HG03280 (cell line): ENCODE data around the gene ATP6V0E2.
A peak's percentile ranks its signal among the peaks of the same experiment; 100 is the strongest.
"Not testable (repeated sequence)": the region's sequence is repeated elsewhere in the genome, so short reads cannot be mapped to it uniquely, and the experiment has no call there.

Experiments used
- ATAC-seq: cut with Tn5 transposase; IDR thresholded peaks from one replicate; pipeline ENCODE4 v1.9.1; 2021; ENCODE audit warnings: mild to moderate bottlenecking, moderate library complexity; ENCODE audit not compliant: unreplicated experiment

Gene ATP6V0E2

DNA sequence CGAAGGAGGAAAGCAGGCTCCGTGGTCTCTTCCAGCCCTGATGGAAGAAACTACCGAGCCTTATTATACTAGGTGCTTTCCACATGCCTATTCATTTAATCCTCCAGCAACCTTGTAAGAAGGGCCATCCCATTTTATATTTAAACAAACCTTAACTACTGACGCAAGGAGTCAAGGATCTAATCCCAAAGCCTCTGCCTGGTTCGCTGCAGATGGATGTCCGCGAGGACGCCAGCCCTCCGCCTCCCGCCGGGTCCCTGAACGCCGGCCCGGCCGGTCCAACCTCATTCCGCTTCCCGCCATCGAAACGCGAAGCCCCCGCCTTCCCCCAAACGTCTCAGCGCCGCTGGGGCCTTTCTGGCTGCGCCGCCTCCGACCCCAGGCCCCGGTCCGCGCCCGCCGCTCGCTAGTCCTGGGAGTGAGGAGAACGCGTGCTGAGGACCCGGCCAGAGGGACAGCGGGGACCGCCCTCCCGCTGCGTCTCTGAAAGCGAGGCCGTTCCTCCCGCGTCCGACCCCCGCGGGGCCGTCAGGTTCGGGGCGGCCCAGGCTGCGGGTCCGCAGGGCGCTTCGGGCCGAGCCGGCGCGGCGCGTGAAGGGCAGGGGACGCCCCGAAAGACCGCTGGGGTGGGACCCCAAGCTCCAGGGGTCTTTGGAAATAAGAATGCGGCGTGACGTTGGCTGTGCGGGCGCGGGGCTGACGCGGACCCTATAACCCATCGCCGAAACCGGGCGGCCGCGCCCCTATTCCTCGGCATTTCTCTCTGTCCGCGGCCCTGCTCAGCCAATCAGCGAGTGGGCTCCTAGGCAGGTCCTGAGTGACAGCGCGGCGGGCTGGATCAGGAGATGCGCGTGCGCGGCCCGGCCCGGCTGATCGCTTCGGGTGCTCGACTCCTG lies at the start of gene ATP6V0E2:
TSS of gene ATP6V0E2 (plus strand) at position 896 of the 896 bp plus-strand sequence. CDS start 97 bp downstream, outside the sequence.
- ATAC-seq: peak; percentile 93

DNA sequence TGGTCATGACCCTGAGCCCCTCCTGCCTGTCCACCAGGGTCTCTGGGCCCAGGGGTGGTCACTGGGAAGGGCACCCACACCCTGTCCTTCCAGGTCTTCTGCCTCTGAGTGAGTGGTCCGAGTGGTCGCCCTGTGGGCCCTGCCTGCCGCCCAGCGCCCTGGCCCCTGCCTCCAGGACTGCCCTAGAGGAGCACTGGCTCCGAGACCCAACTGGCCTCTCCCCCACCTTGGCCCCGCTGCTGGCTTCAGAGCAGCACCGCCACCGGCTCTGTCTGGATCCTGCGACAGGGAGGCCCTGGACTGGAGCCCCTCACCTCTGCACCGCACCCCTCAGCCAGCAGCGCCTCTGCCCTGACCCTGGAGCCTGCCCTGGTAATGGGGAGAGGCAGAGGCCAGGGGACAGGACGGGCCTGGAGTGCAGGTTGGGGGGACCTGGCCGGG lies 49.4 kb upstream of the ATP6V0E2 start:
- no peak for ATAC-seq

DNA sequence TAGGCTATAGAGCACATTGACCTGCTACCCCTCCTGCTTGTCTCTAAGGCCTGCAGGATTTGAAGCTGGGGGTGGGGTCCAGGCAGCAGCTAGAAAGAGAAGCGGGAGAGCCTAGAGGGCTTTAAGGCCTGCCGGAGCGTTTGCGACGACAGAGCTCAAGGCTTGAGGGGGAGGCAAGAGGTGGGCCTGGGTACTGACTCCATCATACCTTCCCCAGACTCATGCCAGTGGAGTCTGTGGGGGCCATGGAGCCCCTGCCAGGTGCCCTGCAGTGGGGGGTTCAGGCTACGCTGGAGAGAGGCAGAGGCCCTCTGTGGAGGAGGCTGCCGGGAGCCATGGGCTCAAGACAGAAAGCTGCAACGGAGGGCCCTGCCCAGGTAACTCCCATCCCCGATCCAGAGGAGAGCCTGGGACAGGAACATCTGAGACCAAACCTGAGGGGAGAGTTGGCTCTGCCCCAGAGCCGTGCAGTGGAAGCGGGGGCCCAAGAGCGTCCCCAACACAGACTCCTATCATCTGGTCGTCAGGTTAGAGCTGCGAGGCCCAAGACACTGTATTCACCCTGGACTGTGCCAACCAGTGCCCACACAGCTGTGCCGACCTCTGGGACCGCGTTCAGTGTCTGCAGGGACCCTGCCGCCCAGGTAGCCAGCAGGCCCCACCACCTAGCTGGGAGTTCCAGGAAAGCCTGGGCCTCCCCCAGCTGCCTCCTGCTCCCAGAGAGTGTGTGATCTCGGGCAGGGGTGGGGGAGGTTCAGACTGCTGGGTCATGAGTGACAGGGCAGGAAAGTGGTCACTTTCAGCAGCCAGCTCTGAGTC lies 48.8 kb upstream of the ATP6V0E2 start:
- no peak for ATAC-seq

DNA sequence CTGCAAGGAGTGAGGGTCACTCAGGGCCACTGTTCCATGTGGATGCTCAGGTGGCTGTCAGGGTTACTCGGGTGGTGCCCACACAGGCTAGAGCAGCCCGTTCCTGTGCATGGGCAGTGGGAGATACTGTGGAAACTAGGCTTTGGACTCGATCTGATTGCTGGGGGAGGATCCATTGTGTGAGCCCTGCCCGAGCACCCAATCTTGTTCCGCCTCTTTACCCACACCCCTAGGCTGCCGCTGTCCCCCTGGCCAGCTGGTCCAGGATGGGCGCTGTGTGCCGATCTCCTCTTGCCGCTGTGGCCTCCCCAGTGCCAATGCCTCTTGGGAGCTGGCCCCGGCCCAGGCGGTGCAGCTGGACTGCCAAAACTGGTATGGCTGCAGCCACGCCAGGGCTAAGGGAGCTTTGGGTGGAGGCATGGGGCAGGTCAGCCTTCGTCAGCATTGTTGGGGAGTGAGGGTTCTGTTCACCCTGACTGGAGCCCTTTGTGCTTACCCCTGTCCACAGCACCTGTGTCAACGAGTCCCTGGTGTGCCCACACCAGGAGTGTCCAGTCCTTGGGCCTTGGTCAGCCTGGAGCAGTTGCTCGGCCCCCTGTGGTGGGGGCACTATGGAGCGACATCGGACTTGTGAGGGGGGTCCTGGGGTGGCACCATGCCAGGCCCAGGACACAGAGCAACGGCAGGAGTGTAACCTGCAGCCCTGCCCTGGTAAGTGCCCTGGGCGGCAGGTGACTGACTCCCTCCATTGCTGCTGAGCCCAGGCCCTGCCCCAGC lies 48.0 kb upstream of the ATP6V0E2 start:
- ATAC-seq: no peak

DNA sequence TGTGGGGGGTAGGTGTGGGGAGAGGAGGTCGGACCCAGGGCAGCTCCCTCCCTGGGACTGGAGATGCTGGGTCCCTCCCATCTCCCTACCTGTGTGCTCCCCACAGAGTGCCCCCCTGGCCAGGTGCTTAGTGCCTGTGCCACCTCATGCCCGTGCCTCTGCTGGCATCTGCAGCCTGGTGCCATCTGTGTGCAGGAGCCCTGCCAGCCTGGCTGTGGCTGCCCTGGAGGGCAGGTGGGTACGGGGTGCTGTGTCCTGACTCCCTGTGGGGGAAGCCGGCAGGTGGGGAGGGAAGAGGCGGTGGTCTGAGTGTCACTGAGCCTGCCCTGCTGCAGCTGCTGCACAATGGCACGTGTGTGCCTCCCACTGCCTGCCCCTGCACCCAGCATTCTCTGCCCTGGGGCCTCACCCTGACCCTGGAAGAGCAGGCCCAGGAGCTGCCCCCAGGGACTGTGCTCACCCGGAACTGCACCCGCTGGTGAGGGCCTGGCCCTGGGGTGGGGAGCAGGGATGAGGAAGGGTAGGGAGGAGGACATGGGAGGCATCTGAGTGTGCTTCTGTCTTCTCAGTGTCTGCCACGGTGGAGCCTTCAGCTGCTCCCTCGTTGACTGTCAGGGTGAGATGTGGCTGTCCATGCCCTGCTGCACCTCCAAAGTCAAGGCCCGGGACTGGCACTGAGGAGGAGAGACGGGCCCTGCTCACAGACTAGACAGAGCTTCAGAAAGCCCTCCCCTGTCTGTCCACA lies 47.3 kb upstream of the ATP6V0E2 start:
- no peak for ATAC-seq

DNA sequence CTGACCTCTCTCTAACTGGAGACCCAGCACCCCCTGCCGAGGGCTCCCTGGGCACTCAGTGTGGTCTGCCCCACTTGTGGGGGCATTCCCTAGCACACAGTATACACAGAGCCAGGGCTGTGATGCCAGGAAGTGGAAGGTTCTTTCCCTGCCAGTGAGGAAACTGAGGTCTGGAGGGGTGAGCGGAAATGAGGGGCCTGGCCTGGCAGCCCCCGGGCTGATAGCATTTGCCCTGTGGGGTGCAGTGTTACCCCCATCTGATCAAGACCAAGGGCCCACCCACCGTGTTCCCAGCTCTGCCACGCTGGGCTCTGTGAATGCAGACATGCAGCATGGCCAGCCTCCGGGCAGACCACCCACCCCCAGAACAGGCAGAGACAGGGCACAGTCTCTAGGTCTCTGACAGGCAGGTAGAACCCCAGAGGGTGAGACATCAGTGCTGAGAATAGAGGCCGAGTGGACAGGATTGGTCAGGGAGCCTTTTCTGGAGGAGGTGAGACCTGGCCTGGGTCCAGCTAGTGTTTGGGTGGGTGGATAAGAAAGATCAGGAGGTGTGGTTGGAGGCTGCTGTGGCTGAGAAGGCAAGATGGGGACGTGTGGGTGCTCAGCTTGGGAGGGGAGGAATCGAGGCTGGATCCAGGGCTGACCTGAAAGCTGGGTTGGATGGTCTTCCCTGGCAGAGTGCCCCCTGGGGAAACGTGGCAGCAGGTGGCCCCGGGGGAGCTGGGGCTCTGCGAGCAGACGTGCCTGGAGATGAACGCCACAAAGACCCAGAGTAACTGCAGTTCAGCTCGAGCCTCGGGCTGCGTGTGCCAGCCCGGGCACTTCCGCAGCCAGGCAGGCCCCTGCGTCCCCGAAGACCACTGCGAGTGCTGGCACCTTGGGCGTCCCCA lies 46.4 kb upstream of the ATP6V0E2 start:
- ATAC-seq: no peak

DNA sequence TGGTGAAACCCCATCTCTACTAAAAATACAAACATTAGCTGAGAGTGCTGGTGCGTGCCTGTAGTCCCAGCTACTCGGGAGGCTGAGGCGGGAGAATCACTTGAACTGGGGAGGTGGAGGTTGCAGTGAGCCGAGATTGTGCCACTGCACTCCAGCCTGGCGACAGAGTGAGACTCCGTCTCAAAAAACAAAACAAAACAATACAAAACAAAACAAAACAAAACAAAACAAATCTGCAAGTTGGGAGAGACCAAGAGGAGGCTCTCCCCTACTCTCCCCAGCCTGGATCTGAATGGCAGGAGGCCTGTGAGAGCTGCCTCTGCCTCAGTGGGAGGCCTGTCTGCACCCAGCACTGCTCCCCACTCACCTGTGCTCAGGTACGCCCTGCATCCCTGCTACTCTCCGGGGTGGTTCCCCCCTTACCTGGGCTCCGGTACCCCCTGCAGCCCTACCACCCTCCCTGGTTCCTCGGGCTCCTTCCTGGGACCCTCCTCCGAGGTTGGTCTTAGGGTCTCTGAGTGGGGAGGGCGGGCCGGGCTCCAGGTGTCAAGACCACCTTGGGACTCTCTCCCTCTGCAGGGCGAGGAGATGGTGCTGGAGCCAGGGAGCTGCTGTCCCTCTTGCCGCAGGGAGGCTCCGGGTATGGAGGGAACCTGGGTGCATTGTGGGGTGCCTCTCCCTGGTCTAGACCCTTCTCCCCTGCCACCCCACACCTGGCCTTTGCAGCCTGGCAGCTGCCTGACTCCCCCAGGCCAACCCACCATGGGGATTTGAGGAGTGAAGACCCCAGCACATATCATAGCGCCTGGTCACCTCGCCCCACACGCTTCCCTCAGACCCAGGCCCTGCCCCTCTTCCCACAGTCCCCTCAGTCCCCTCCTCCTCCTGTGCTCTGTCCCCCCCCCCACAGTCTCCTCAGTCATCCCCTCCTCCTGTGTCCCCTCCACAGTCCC lies 45.1 kb upstream of the ATP6V0E2 start:
- ATAC-seq: no peak

DNA sequence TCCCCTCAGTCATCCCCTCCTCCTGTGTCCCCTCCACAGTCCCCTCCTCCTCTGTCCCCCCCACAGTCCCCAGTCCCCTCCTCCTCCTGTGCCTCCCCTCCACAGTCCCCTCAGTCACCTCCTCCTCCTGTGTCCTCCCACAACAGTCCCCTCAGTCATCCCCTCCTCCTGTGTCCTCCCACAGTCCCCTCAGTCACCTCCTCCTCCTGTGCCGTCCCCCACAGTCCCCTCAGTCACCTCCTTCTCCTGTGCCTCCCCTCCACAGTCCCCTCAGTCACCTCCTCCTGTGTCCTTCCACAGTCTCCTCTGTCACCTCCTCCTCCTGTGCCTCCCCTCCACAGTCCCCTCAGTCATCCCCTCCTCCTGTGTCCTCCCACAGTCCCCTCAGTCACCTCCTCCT lies 43.2 kb upstream of the ATP6V0E2 start:
- ATAC-seq: not testable (repeated sequence)

DNA sequence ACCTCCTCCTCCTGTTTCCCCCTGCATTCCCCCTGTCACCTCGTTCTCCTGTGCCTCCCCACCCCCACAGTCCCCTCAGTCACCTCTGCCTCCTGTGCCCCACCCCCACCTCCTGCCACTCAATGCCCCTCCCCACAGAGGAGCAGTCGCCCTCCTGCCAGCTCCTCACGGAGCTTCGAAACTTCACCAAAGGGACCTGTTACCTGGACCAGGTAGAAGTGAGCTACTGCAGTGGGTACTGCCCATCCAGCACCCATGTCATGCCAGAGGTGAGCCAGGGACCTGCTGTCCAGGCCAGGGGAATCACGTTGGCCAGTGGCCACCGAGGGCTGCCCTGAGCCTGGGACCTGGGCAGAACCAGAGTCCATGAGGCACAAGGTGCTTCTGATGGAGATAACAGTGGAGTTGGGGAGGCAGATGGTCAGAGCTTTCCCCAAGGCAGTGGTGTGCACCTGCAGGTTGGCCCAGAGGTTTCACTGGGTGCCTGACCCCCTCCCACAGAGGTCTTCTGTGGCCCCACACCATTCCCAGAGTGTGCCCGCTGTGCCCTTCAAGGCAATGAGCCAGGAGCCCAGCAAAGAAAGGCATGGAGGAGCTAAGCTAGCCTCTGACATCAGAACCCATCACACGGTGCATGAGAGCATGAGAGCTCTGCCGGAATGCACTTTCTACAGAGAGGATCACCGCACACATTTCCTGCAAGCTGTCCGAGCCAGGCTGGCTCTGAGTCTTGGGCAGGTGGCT lies 42.6 kb upstream of the ATP6V0E2 start:
- no peak for ATAC-seq

DNA sequence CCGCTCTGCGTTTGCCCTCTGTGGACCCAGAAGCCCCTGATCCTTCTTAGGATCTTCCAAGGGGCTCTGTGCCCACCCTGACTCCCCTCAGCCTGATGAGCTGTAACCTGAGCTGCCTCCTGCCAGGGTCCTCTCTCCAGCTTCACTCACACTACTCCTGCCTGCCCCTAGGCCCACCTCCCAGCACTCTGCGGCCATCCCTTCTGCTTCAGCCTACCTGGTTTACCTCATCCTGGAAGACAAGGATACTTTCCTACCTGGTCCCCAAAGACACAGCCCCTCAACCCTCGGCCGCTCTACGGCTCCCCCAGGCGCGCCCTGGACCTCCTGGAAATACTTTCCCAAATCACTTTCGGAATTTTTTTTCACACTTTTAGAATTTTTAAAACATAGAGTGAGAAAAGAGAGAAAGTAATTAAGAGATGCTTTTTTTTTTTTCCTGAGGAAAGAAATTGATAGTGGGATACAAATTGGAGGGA lies 42.0 kb upstream of the ATP6V0E2 start:
- no peak for ATAC-seq

DNA sequence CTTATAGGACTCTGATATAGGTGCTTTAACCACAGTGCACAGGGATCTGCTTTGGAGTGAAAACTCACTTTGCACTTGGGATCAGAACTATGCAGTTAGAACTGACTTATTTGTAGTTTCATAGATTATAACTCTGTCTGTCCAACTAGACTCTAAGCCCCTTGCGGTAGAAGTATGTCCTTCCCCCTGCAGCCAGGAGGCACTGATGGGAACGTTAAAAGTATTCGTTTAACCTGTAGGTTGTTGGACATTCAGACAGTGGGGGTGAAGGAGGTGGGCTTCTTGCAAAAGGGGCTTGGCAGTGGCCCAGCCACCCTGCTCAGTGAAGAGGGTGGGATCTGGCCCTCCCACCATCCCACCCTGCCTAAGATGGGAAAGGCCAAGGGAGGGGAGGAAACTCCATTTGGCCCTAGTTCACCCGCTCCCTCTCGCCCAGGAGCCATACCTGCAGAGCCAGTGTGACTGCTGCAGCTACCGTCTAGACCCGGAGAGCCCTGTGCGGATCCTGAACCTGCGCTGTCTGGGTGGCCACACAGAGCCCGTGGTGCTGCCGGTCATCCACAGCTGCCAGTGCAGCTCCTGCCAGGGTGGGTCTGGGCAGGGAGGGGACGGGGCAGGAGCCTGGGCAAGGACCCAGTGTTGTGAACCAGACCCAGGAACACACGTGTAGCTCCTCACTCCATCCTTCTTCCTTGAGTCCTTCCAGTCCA lies 41.3 kb upstream of the ATP6V0E2 start:
- no peak for ATAC-seq

DNA sequence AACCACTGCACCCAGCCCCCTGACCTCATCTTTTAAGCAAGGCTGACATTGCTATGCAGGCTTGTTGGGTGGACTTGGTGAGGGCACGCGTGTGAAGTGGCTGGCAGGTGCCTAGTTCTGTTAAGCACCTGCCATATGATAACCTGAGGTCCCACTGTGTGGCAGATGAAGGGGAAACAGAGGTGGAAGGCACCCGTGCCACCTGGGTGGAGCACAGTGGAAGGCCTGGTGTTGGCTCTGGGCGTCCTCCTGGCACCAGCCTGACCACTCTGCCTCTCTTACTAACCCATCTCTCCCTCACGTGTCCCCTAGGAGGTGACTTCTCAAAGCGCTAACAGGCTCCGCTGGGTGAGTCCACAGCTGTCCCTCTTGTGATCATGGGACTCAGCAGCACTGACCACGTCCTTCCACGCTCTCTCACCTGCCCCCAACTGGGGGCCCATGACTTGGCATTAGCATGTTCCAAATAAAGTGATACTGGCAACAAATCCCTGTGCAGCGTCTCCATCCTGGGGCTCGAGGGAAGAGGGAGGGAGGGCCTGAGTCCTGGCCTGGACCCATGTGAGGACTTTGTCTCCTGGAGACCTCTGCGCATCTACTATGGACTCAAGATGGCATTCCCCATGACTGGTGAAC lies 40.2 kb upstream of the ATP6V0E2 start:
- ATAC-seq: no peak

DNA sequence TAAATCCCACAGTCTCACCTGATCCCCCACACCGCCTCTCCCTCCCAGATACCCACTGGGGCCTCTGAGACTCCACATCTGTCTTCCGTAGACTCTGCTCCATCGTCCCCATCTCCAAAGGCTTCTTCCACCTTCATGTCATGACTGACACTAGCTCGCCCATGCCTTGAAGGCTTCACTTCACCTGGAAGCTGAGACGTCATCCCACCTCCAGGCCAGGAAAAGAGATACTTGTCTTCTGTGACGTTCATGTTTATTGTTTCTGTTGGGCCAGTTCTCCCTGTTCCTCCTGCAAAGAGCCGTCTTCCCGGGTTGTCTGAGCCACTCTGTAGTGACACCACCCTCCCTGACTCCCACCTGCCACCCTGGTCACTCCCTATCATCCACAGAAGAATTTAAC lies 39.2 kb upstream of the ATP6V0E2 start:
- ATAC-seq: no peak

DNA sequence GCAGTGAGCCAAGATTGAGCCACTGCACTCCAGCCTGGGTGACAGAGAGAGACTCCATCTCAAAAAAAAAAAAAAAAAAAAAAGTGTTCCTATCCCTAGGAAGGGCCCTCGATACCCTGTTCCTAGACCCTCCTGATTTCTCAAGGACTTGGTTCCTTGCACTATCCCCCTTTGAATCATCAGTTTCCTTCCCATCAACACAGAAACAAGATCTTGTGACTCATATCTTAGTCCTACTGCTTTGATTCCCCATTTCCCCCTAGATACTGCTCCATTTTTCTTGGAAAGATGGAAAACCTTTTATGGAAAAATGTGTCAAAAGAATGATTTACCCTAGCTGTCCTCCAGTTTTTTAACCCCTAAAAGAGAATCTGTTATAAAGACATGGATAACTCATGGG lies 37.3 kb upstream of the ATP6V0E2 start:
- ATAC-seq: no peak

DNA sequence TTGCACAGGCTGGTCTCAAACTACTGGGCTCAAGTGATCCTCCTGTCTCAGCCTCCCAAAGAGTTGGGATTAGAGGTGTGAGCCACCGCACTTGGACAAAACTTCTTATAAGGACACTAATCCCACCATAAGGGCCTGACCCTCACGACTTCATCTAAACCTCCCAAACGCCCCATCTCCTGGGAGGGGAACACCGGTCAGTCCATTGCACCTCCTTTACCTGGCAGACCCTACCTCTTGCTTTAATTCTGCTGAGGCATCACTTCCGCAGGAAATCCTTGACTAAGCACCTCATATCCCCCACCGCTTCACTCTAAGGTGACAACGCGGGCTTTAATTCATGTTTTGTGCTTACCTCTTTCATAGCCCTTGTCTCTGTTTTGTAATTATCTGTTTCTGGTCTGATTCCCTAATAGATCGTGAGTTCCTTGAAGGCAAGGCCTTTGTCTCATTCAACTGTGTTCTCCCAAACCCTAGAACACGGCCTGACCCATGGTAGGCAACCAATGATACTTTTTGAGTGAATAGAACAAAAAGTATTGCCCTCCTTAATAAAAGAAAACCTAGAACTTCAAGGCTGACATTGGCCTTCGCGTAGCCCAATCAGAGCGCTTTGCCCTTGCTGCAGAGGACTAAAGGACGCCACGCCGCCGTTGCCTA lies 36.1 kb upstream of the ATP6V0E2 start:
- no peak for ATAC-seq
